ENCODE measurements around the gene B3GNT3.
"Not testable (repeated sequence)": the region's sequence is repeated elsewhere in the genome, so short reads cannot be mapped to it uniquely, and the experiment has no call there.

B3GNT3 gene

GRCh38 chr19:17796838-17797423 is 2.0 kb downstream of the B3GNT3 start:
- no peak for DNase-seq

- DNase-seq, result peak in 1 of 2 donors; percentile 29
Observed at GRCh38 chr19:17797424-17798201, 2.7 kb downstream of the B3GNT3 start.

- DNase-seq, result not testable (repeated sequence)
Observed at GRCh38 chr19:17798599-17798998, 3.7 kb downstream of the B3GNT3 start.

- no peak for DNase-seq
Observed at GRCh38 chr19:17802137-17802858, 7.4 kb downstream of the B3GNT3 start.

GRCh38 chr19:17803264-17803896 is 8.4 kb downstream of the B3GNT3 start:
- DNase-seq, result peak; percentile 73 to 82

GRCh38 chr19:17805427-17805826 is 10.5 kb downstream of the B3GNT3 start:
- DNase-seq, result no peak

GRCh38 chr19:17806945-17807344 is 12.0 kb downstream of the B3GNT3 start:
- peak in 1 of 2 donors; percentile 17 for DNase-seq

GRCh38 chr19:17807731-17808316 is 12.9 kb downstream of the B3GNT3 start:
- DNase-seq, result no peak

- DNase-seq, result no peak
Observed at GRCh38 chr19:17811103-17811502, 16.2 kb downstream of the B3GNT3 start.

GRCh38 chr19:17811681-17812080 is 16.7 kb downstream of the B3GNT3 start:
- no peak for DNase-seq

GRCh38 chr19:17812099-17812498 is 17.2 kb downstream of the B3GNT3 start:
- no peak for DNase-seq

GRCh38 chr19:17817668-17818363 is 22.9 kb downstream of the B3GNT3 start:
- DNase-seq, result no peak

GRCh38 chr19:17821190-17821589 is 26.3 kb downstream of the B3GNT3 start, which contains the start of gene INSL3:
INSL3 (minus strand) TSS chr19:17821519; CDS start chr19:17821506, 13 bp downstream.
- DNase-seq, result no peak

- no peak for DNase-seq
Observed at GRCh38 chr19:17824339-17824738, 29.4 kb downstream of the B3GNT3 start.

- no peak for DNase-seq
Observed at GRCh38 chr19:17826508-17827056, 31.6 kb downstream of the B3GNT3 start.

GRCh38 chr19:17829855-17830566 is 35.1 kb downstream of the B3GNT3 start:
- no peak for DNase-seq

- no peak for DNase-seq
Observed at GRCh38 chr19:17830567-17831418, 35.9 kb downstream of the B3GNT3 start.

- no peak for DNase-seq
Observed at GRCh38 chr19:17831419-17831888, 36.5 kb downstream of the B3GNT3 start.

GRCh38 chr19:17832443-17833208 is 37.7 kb downstream of the B3GNT3 start:
- no peak for DNase-seq

Data from inflammatory macrophage (primary cell).